Thyroid gland (tissue), 4 donors: ENCODE data around the gene KHDC3L. TPM values are rescaled to one million over a fixed set of nuclear protein-coding genes. Genes with fewer than 3 reads are reported as not detected.

Source experiments
- DNase-seq, 2 donors: peaks; one replicate each; pipeline ENCODE4 v3.0.0-alpha.2; 2019
- H3K27ac ChIP-seq, 3 donors: fragments of 200-600 bp; sonication (generic); 1 replicate in 2 of 3; 2 replicates in 1 of 3; pipeline ENCODE4 v1.5.1; 2016 to 2019; ENCODE audit warnings: mild to moderate bottlenecking in 1 of 3, moderate library complexity in 1 of 3
- H3K27me3 ChIP-seq: fragments of 200-600 bp; sonication (generic); one replicate; pipeline ENCODE4 v1.5.1; 2019
- H3K36me3 ChIP-seq, 2 donors: fragments of 200-600 bp; sonication (generic); one replicate each; pipeline ENCODE4 v1.5.1; 2016 to 2019
- H3K4me1 ChIP-seq, 2 donors: fragments of 200-600 bp; sonication (generic); one replicate each; pipeline ENCODE4 v1.5.1; 2017 to 2019
- H3K4me3 ChIP-seq, 3 donors: fragments of 200-600 bp; sonication (generic); replicated peaks in 1 of 3; 1 replicate in 2 of 3; 2 replicates in 1 of 3; pipeline ENCODE4 v1.5.1; 2016; ENCODE audit warnings: mild to moderate bottlenecking in 1 of 3
- H3K9me3 ChIP-seq: fragments of 200-600 bp; sonication (generic); one replicate; pipeline ENCODE4 v1.5.1; 2017
- POLR2A ChIP-seq, 2 donors: fragments of 450-650 bp; IDR thresholded peaks; one replicate each; pipeline ENCODE4 v1.6.1; 2017; ENCODE audit warnings: antibody characterized with exemption in 2 of 2, mild to moderate bottlenecking in 2 of 2, moderate library complexity in 1 of 2
- WGBS, 2 donors: methylation state at CpG; one replicate each; pipeline ENCODE4 v1.1.5; 2017; 5-methylcytosine and 5-hydroxymethylcytosine counted together
- intact Hi-C: fragments of 100-400 bp; cut with DNase I; formaldehyde crosslinking; loops from one replicate; pipeline ENCODE4 v1.15.1; 2023
- total RNA-seq, 4 donors: library from RNA; depleted of rRNA; stranded (reverse); fragments of >200 nt; gene quantifications; one replicate each; pipeline ENCODE4 v1.2.3, GENCODE V29; 2016
- TF ChIP-seq, protein P1 (sequence below), 6 experiments: fragments of 200-600 bp in 3 of 6; fragments of 450-650 bp in 3 of 6; sonication (generic) in 3 of 6; IDR thresholded peaks; one replicate each; pipeline ENCODE4 v1.5.1; 2016 to 2019; ENCODE audit warnings: antibody characterized with exemption in 6 of 6, mild to moderate bottlenecking in 2 of 6, inconsistent platforms in 1 of 6, moderate library complexity in 1 of 6

The KHDC3L gene
- total RNA-seq, 4 donors from 2014 or later, result not detected

DNA sequence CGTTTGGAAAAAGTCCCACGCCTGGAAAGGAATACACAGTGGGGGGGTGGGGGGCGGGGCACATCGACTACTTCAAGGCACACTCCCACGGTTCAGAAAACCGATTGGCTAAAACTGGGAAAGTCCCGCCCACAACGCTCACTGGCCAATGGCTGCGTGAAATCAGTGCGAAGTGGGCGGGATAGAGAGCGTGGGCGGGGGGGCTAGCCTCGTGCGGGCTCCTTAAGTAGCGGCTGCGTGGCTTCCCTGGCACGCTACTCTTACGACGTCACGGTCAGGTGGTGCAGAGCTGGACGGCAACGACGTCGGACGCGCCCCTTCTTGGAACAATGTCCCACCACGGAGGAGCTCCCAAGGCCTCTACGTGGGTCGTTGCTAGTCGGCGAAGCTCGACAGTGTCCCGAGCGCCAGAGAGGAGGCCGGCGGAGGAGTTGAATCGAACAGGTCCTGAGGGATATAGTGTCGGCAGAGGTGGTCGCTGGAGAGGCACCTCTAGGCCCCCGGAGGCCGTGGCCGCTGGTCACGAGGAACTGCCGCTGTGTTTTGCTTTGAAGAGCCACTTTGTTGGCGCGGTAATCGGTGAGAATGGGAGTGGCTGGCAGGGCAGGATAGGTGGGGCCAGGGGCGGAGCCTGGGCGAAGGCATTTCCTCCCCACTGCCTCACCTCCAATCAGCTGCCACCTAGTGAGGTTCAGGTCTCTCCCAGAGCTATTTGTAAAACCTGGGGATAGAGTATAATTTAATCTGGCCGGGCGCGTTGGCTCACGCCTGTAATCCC, 32.3 kb downstream of the KHDC3L start, which contains the start of gene DDX43:
TSS of gene DDX43 (plus strand) at position 252 of the 778 bp plus-strand sequence. CDS start at position 330, 78 bp downstream.
- no peak within 1 kb of the TSS for H3K27ac ChIP-seq

DNA sequence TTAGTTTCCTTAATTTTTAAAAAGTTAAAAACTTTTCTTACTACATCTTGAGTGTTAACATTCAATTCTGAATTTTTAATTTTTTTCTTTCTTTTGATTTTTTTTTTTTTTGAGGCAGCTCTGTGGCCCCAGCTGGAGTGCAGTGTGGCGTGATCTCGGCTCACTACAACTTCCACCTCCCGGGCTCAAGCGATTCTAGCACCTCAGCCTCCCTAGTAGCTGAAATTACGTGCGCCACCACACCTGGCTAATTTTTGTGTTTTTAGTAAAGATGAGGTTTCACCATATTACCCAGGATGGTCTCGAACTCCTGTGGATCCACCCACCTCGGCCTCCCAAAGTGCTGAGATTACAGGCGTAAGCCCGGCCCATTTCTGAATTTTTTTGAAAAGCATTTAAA, 33.4 kb downstream of the KHDC3L start:
- Histone ChIP-seq H3K9me3 (no peaks in the 10 kb centered on the region), H3K4me3 (no peak overlapping the region), H3K27me3 (no peaks in the 10 kb centered on the region), H3K4me1 (no peaks in the 10 kb centered on the region), H3K27ac (no peak overlapping the region), H3K36me3 (no peaks in the 10 kb centered on the region)
- TF ChIP-seq POLR2A (IDR thresholded peaks at IDR 0.05), result no peak
- TF ChIP-seq, protein P1, sequence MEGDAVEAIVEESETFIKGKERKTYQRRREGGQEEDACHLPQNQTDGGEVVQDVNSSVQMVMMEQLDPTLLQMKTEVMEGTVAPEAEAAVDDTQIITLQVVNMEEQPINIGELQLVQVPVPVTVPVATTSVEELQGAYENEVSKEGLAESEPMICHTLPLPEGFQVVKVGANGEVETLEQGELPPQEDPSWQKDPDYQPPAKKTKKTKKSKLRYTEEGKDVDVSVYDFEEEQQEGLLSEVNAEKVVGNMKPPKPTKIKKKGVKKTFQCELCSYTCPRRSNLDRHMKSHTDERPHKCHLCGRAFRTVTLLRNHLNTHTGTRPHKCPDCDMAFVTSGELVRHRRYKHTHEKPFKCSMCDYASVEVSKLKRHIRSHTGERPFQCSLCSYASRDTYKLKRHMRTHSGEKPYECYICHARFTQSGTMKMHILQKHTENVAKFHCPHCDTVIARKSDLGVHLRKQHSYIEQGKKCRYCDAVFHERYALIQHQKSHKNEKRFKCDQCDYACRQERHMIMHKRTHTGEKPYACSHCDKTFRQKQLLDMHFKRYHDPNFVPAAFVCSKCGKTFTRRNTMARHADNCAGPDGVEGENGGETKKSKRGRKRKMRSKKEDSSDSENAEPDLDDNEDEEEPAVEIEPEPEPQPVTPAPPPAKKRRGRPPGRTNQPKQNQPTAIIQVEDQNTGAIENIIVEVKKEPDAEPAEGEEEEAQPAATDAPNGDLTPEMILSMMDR (IDR thresholded peaks at IDR 0.05), result no peak
- intact Hi-C loops, result no loop called here
- 85 to 87% methylated on average over 10 of the region's 10 CpGs for WGBS, 2 donors
- DNase-seq, result no peak

More for the DNA sequence above, 32.3 kb downstream of the KHDC3L start, which contains the start of gene DDX43:
- DNase-seq, result peak; percentile 57 to 61
- 65 to 71% methylated on average over 53 to 54 of the region's 54 CpGs for WGBS, 2 donors
- no peak for TF ChIP-seq POLR2A (IDR thresholded peaks at IDR 0.05)
- TF ChIP-seq, protein P1 (IDR thresholded peaks at IDR 0.05), result no peak
- Histone ChIP-seq H3K36me3 (no peaks in the 10 kb centered on the region), H3K4me3 (no peak within 1 kb of the TSS), H3K4me1 (no peaks in the 10 kb centered on the region), H3K27me3 (no peaks in the 10 kb centered on the region), H3K9me3 (no peaks in the 10 kb centered on the region)
- intact Hi-C loops, result no loop called here

GRCh38 chr6:73400656-73401055, 38.2 kb downstream of the KHDC3L start:
- Histone ChIP-seq H3K36me3 (no peaks in the 10 kb centered on the region), H3K27ac (no peak overlapping the region), H3K4me3 (no peak overlapping the region), H3K4me1 (no peaks in the 10 kb centered on the region), H3K27me3 (no peaks in the 10 kb centered on the region), H3K9me3 (no peaks in the 10 kb centered on the region)
- no peak for DNase-seq
- no peak for TF ChIP-seq POLR2A (IDR thresholded peaks at IDR 0.05)
- TF ChIP-seq, protein P1 (IDR thresholded peaks at IDR 0.05), result no peak
- intact Hi-C loops, result no loop called here

DNA sequence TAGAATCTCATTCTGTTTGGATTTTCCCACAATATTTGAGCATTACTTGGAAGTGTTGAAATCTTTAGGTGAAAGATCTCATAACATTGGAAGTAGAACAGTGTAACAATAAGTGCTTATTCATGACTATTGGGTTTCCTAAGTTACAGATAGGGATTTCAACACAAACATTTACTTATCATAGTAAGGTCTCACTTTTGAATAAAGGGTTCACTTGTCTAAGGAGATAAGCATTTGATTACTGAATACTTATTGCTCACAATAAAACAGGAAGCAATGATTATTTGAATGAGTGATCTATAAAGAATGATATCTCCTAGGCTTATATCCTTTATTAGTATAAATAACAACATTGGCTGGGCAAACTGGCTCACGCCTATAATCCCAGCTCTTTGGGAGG, 46.9 kb downstream of the KHDC3L start:
- DNase-seq, result no peak
- intact Hi-C loops, result no loop called here
- TF ChIP-seq, protein P1 (IDR thresholded peaks at IDR 0.05), result no peak
- no peak for TF ChIP-seq POLR2A (IDR thresholded peaks at IDR 0.05)
- Histone ChIP-seq H3K27me3 (no peaks in the 10 kb centered on the region), H3K4me3 (no peak overlapping the region), H3K9me3 (no peaks in the 10 kb centered on the region), H3K36me3 (no peaks in the 10 kb centered on the region), H3K27ac (no peak overlapping the region), H3K4me1 (no peaks in the 10 kb centered on the region)
- 100% methylated on average over 1 of the region's 1 CpG for WGBS, 2 donors

GRCh38 chr6:73413102-73413501, 50.6 kb downstream of the KHDC3L start:
- Histone ChIP-seq H3K27me3 (no peaks in the 10 kb centered on the region), H3K9me3 (no peaks in the 10 kb centered on the region), H3K27ac (no peak overlapping the region), H3K36me3 (no peaks in the 10 kb centered on the region), H3K4me1 (no peaks in the 10 kb centered on the region), H3K4me3 (no peak overlapping the region)
- no peak for TF ChIP-seq POLR2A (IDR thresholded peaks at IDR 0.05)
- TF ChIP-seq, protein P1 (IDR thresholded peaks at IDR 0.05), result no peak
- WGBS, 2 donors, result 83% methylated on average over 3 of the region's 3 CpGs
- intact Hi-C loops, result no loop called here
- DNase-seq, result no peak
